Thoracic aorta endothelial cell (primary cell): ENCODE data around the gene TRIAP1. TPM values are rescaled to one million over a fixed set of nuclear protein-coding genes. Genes with fewer than 3 reads are reported as not detected.

Source experiments
- total RNA-seq: library from RNA; depleted of rRNA; stranded (reverse); fragments of >200 nt; gene quantifications from 2 replicates; pipeline ENCODE4 v1.2.3, GENCODE V29; 2012

TRIAP1 gene
- 71.7 and 72.6 TPM in 2 replicates for total RNA-seq

GRCh38 chr12:120445911-120446843 lies at the start of gene TRIAP1, which contains the start of gene GATC:
Gene TRIAP1, minus strand, starts transcription at chr12:120446384. Its CDS starts 12 bp downstream, at chr12:120446372.
Gene GATC, plus strand, starts transcription at chr12:120446444. Its CDS starts 37 bp downstream, at chr12:120446481.

GRCh38 chr12:120469450-120470149 lies 23.4 kb upstream of the TRIAP1 start, which contains the start of gene SRSF9:
Gene SRSF9, minus strand, starts transcription at chr12:120469748. Its CDS starts 139 bp downstream, at chr12:120469609.

GRCh38 chr12:120437735-120438494 lies 8.3 kb downstream of the TRIAP1 start, which contains the start of gene COX6A1:
Gene COX6A1, plus strand, starts transcription at chr12:120438113. Its CDS starts 14 bp downstream, at chr12:120438127.

Other genes starting within 250 kb of the TRIAP1 start
- gene RPLP0, start 245.3 kb downstream of the TRIAP1 start, total RNA-seq = 2,828 and 2,944 TPM in 2 replicates
- 161 and 205 TPM in 2 replicates for gene PXN, start 180.7 kb downstream of the TRIAP1 start, total RNA-seq
- gene RNU4-2, start 154.5 kb downstream of the TRIAP1 start, total RNA-seq = under 0.01 TPM in 2 replicates
- under 0.01 TPM in 2 replicates for gene RNU4-1, start 153.1 kb downstream of the TRIAP1 start, total RNA-seq
- gene SIRT4, start 144.1 kb downstream of the TRIAP1 start, total RNA-seq = 0.27 and 0.50 TPM in 2 replicates
- not detected in 2 replicates for gene PLA2G1B, start 118.6 kb downstream of the TRIAP1 start, total RNA-seq
- not detected in 2 replicates for gene MSI1, start 77.2 kb downstream of the TRIAP1 start, total RNA-seq
- 248 and 252 TPM in 2 replicates for gene COX6A1, start 8.3 kb downstream of the TRIAP1 start, total RNA-seq
- gene GATC, start 60 bp upstream of the TRIAP1 start, total RNA-seq = 30.3 and 36.2 TPM in 2 replicates
- gene SRSF9, start 23.4 kb upstream of the TRIAP1 start, total RNA-seq = 179 and 196 TPM in 2 replicates
- 320 TPM in 2 replicates for gene DYNLL1, start 49.7 kb upstream of the TRIAP1 start, total RNA-seq
- gene COQ5, start 82.8 kb upstream of the TRIAP1 start, total RNA-seq = 20.8 and 22.3 TPM in 2 replicates
- gene RNF10, start 88.0 kb upstream of the TRIAP1 start, total RNA-seq = 165 and 196 TPM in 2 replicates
- 24.6 and 25.0 TPM in 2 replicates for gene POP5, start 135.0 kb upstream of the TRIAP1 start, total RNA-seq
- 0.14 TPM in 1 of 2 replicates, not detected in the other for gene CABP1, start 194.2 kb upstream of the TRIAP1 start, total RNA-seq
- 81.5 and 110 TPM in 2 replicates for gene MLEC, start 240.8 kb upstream of the TRIAP1 start, total RNA-seq